DND-41 (cell line): Measurements from ENCODE around the gene B4GALT5.
"Not testable (repeated sequence)": the region's sequence is repeated elsewhere in the genome, so short reads cannot be mapped to it uniquely, and the experiment has no call there.

Experiments used
- EZH2 ChIP-seq: IDR thresholded peaks from 3 replicates; pipeline ENCODE4 v1.6.1; 2012; ENCODE audit warnings: borderline replicate concordance, low read depth, mild to moderate bottlenecking, moderate library complexity, low read length, inconsistent platforms; ENCODE audit not compliant: severe bottlenecking
- TF ChIP-seq, protein P1 (sequence below): IDR thresholded peaks from 2 replicates; pipeline ENCODE4 v1.5.1; 2012; ENCODE audit warnings: borderline replicate concordance, low read length, moderate library complexity, mild to moderate bottlenecking; ENCODE audit not compliant: poor library complexity, severe bottlenecking; ENCODE audit errors: extremely low read depth

DNA sequence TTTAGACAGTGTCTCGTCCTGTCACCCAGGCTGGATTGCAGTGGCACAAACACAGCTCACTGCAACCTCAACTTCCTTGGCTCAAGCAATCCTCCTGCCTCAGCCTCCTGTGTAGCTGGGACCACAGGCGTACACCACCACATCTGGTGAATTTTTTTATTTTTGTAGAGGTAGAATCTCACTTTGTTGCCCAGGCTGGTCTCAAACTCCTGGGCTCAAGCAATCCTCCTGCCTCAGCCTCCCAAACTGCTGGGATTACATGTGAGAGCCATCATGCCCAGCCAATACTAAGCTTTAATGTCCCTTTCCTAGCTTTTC, 44.8 kb downstream of the B4GALT5 start:
- TF ChIP-seq, protein P1, sequence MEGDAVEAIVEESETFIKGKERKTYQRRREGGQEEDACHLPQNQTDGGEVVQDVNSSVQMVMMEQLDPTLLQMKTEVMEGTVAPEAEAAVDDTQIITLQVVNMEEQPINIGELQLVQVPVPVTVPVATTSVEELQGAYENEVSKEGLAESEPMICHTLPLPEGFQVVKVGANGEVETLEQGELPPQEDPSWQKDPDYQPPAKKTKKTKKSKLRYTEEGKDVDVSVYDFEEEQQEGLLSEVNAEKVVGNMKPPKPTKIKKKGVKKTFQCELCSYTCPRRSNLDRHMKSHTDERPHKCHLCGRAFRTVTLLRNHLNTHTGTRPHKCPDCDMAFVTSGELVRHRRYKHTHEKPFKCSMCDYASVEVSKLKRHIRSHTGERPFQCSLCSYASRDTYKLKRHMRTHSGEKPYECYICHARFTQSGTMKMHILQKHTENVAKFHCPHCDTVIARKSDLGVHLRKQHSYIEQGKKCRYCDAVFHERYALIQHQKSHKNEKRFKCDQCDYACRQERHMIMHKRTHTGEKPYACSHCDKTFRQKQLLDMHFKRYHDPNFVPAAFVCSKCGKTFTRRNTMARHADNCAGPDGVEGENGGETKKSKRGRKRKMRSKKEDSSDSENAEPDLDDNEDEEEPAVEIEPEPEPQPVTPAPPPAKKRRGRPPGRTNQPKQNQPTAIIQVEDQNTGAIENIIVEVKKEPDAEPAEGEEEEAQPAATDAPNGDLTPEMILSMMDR: not testable (repeated sequence)
- not testable (repeated sequence) for TF ChIP-seq EZH2
